Measurements from ENCODE around the gene SCN4B.

The SCN4B gene

GRCh38 chr11:118099838-118100556 is 52.6 kb downstream of the SCN4B start:
- no peak for DNase-seq (ENCODE audit: low read depth, low spot score)

DNA sequence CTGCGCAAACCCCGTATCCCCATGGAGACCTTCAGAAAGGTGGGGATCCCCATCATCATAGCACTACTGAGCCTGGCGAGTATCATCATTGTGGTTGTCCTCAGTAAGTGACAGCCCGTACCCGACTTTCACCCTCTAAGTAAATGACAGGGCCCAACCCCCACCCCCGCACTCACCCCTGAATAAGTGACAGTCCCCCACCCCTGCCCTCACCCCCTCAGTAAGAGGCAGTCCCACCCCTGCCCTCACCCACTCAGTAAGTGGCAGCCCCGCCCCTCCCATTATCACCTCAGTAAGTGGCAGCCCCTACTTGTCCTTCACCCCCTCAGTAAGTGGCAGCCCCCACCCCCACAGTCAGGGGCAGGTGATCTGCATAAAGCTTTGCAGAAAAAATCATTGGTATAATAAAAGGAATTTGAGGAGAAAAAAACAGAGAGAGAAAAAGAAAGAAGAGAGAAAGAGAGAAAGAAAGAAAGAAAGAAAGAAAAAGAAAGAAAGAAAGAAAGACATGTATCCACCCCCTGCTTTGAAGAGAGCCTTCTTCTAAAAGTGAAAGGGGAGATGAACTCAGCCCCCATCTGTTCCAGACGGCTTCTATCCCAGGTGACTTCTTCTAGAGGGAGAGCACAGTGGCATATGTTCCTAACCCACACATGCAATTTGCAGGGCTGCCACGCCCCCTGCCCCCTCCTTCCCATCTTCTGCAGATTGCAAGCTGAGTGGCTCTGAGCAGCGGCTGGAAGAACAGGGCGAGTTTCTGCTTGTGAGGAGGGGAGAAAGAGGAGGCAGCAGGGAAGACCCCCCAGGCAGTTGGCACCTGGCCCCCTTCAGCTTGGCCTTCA is 53.4 kb downstream of the SCN4B start:
- DNase-seq (ENCODE audit: low read depth, low spot score): no peak

DNA sequence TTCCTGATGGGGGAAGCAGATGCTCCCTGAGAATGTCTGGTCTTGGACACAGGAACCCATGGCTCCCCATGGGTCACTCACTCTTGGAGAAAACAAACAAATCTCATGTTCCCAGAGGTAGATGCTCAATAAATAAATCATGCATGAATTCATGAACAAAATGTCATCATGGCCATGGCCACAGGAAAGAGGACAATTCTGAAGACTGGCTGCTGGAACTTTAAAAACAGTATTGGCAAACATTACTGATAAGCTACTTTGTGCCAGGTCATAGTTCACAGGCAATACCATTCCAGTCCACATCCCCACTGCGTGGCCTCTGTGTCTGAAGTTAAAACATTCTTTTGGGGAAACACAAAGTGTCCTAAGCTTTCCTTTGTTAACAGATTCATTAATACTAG is 56.7 kb downstream of the SCN4B start:
- no peak for DNase-seq (ENCODE audit: low read depth, low spot score)

GRCh38 chr11:118095493-118095892 is 57.1 kb downstream of the SCN4B start:
- DNase-seq (ENCODE audit: low read depth, low spot score): no peak

DNA sequence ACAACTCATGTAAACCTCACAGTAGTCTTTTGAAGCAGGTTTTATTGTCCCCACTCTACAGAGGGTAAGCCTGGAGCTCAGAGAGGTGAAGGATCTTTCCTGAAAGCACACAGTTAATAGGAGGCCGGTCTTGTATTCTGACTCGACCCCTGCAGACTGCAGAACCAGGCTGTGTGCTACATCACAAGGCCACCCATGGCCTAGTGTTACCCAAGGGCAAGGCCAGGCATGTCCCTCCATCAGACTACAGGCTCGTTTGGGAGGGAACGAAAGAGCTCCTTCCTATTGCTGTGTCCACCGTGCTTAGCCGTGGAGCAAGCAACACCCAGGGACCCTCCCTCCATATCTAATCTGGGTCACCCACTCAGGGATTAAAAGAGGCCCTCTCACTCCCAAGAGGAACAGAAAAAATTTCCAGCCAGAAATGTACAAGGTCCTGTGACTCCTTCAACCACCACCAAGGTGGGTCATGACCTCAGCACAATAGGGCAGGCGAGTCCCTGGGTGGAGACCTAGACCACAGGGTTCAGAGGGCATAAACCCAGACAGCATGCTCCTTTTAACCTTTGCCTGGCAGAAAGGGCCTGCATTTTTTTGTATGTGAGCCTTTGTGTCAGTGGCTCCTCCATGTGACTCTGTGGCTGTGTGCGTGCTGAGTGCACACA is 59.6 kb downstream of the SCN4B start:
- DNase-seq (ENCODE audit: low read depth, low spot score): no peak

DNA sequence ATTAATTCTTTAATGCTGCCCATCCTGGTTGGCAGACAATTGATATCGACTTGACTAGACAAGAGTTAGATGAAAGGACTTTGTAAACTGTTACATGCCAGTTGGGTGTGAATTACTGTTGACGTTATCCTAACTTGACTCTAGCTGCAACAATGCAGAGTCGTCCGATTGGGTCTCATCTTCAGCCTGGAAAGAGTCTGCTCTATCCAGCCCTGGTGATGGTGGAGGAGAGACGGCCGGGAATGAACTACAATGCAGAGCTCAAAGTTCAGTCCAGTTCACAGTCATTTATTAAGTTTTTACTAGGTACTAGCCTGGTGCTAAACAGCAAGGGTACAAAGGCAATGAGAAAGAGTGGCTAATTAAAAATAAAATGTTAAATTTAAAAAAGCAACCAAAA is 60.9 kb downstream of the SCN4B start:
- DNase-seq (ENCODE audit: low read depth, low spot score): no peak

DNA sequence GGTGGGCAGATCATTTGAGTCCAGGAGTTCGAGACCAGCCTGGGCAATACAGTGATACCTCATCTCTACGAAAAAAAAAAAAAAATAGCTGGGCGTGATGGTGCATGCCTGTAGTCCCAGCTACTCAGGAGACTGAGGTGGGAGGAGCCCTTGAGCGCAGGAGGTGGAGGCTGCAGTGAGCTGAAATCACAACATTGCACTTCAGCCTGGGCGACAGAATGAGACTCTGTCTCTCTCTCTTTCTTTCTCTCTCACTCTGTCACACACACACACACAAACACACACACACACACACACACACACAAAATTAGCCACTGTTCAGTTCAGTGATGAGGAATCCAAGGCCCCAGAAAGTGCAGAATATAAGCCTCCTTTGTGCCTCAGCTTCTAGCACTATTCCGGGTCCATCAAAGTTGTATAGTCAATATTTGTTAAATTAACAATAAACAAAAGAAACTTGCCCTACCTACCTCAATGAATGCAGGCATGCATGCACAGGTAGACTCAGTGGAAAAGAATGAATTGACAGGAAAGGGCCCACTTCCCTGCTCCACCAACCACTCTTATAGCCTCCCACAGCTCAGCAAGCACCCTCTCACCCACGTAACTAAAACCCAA is 62.0 kb downstream of the SCN4B start:
- DNase-seq (ENCODE audit: low read depth, low spot score): no peak

DNA sequence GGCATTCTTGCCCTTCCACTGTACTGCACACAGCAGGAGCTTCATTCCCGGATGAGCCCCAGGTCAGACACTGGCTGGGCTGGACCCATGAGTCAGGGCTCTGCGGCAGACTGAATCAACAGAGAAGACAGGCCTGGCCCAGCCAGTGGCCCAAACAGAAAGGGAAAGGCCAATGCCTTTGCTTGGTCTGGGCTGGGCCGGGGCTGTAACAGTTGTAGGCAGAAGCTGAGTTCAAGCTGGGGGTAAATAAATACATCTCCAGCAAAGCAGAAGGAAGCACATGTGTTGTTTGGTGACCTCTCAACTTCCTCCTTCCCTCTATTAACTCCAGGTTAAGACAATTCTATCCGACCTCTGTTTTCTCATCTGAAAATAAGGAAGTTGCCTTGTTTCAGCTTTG is 64.1 kb downstream of the SCN4B start:
- DNase-seq (ENCODE audit: low read depth, low spot score): no peak

- no peak for DNase-seq (ENCODE audit: low read depth, low spot score)
These were observed 64.7 kb downstream of the SCN4B start for GRCh38 chr11:118087931-118088330.

DNA sequence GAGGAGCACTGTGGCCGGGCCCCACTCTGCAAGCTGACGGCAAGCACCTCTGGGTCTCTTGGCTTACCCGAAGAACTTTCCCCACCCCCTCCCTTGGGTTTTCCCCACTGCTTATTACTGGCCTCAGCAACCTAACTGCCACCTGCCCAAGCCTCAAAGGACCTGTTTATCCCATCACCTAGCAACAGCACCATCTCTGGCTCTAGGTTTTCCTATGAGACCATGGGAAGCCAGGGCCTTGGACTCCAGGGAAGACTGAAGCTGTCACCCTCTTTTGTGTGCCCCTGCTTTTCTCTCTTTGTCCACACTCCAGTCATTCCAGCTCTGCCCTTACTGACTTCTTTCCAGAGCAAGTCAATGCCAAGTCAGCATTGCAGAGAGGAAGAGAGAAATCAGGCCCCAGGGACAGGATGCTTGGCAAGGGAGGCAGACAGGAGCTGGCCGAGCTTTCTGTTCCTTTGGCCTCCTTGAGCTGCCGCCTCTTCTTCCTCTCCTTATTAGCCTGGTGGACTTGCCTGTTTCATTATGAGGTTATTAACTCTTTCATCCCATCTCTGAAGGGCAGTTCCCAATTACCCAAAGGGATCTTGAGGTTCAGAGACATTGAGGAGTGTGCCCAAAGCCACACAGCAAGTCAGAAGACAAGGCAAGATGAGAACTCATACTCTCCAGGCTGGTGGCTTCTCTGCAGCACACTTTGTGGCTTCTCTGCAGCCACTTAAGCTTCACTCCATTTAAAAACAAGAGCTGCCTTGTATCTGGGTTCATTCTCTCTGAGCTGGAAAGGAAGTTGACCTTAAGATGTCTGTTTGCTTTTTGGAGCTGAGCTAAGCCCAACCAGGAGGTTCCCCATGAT is 65.5 kb downstream of the SCN4B start, which contains the start of gene SMIM35:
Gene SMIM35 (minus strand): TSS at position 51 of the 856 bp plus-strand sequence. CDS start 206 bp downstream, outside the sequence.
- no peak for DNase-seq (ENCODE audit: low read depth, low spot score)

- no peak for DNase-seq (ENCODE audit: low read depth, low spot score)
These were observed 68.0 kb downstream of the SCN4B start for GRCh38 chr11:118084656-118085055.

GRCh38 chr11:118084247-118084646 is 68.4 kb downstream of the SCN4B start:
- no peak for DNase-seq (ENCODE audit: low read depth, low spot score)
